HepG2 (cell line): Measurements from ENCODE around the gene ANP32B. TPM values are rescaled to one million over a fixed set of nuclear protein-coding genes. Genes with fewer than 3 reads are reported as not detected.

Source experiments
- CENPX ChIP-seq: sonication (generic); formaldehyde crosslinking; IDR thresholded peaks from 2 replicates; pipeline ENCODE4 v1.9.0; 2021; ENCODE audit warnings: mild to moderate bottlenecking, missing genetic modification reagents, moderate library complexity
- HNF4G ChIP-seq, 2 experiments: sonication (generic) in 1 of 2; formaldehyde crosslinking in 1 of 2; IDR thresholded peaks; 2 replicates each; pipeline versions ENCODE4 v1.4.0 to v1.6.1; 2011 to 2020; ENCODE audit warnings: borderline replicate concordance in 2 of 2, low read depth in 2 of 2, mild to moderate bottlenecking in 2 of 2, low read length in 1 of 2, missing genetic modification reagents in 1 of 2, moderate library complexity in 1 of 2
- MIER2 ChIP-seq: IDR thresholded peaks from 2 replicates; pipeline ENCODE4 v1.6.1; 2016; ENCODE audit warnings: missing biosample characterization, missing genetic modification reagents
- PITX1 ChIP-seq: sonication (generic); formaldehyde crosslinking; IDR thresholded peaks from 2 replicates; pipeline ENCODE4 v1.5.1; 2020; ENCODE audit warnings: mild to moderate bottlenecking, missing genetic modification reagents
- RARA ChIP-seq: IDR thresholded peaks from 2 replicates; pipeline ENCODE4 v1.6.1; 2016; ENCODE audit warnings: missing genetic modification reagents, missing compliant biosample characterization
- RNF2 ChIP-seq: fragments of 450-650 bp; conservative IDR thresholded peaks from 2 replicates; pipeline ENCODE4 v1.6.1; 2016; ENCODE audit warnings: low read depth
- SATB2 ChIP-seq: sonication (generic); formaldehyde crosslinking; IDR thresholded peaks from 2 replicates; pipeline ENCODE4 v1.5.0; 2020; ENCODE audit warnings: missing genetic modification reagents
- ZBTB20 ChIP-seq: sonication (generic); formaldehyde crosslinking; IDR thresholded peaks from 2 replicates; pipeline ENCODE4 v1.8.1; 2023; ENCODE audit warnings: missing genetic modification reagents, low read depth, mild to moderate bottlenecking, borderline replicate concordance
- ZIK1 ChIP-seq: sonication (generic); formaldehyde crosslinking; IDR thresholded peaks from 2 replicates; pipeline ENCODE4 v1.5.0; 2020; ENCODE audit warnings: mild to moderate bottlenecking, low read depth, missing genetic modification reagents, borderline replicate concordance
- ZNF17 ChIP-seq: sonication (generic); formaldehyde crosslinking; IDR thresholded peaks from 2 replicates; pipeline ENCODE4 v1.5.0; 2020; ENCODE audit warnings: mild to moderate bottlenecking, missing genetic modification reagents
- ZNF230 ChIP-seq: sonication (generic); formaldehyde crosslinking; IDR thresholded peaks from 2 replicates; pipeline ENCODE4 v1.4.0; 2020; ENCODE audit warnings: mild to moderate bottlenecking, missing genetic modification reagents
- ZNF251 ChIP-seq: sonication (generic); formaldehyde crosslinking; IDR thresholded peaks from 2 replicates; pipeline ENCODE4 v1.9.0; 2021; ENCODE audit warnings: mild to moderate bottlenecking, missing genetic modification reagents
- ZNF44 ChIP-seq: sonication (generic); formaldehyde crosslinking; IDR thresholded peaks from 2 replicates; pipeline ENCODE4 v1.5.1; 2020; ENCODE audit warnings: mild to moderate bottlenecking, missing genetic modification reagents
- ZNF589 ChIP-seq: sonication (generic); formaldehyde crosslinking; conservative IDR thresholded peaks from 2 replicates; pipeline ENCODE4 v1.8.0; 2022; ENCODE audit warnings: mild to moderate bottlenecking, moderate library complexity, missing genetic modification reagents
- polyA plus RNA-seq, 8 experiments: library from polyadenylated mRNA; depleted of rRNA in 3 of 8; stranded (reverse) in 7 of 8; unstranded in 1 of 8; fragments of >200 nt; fragmentation: Illumina TruSeq in 4 of 8; extraction: Trizol in 4 of 8; gene quantifications; 2 replicates each; pipeline versions ENCODE4 v1.2.1 to v1.2.3, GENCODE V29; 2011 to 2016; ENCODE audit warnings: low read depth in 4 of 8, missing spikeins in 1 of 8, mixed read lengths in 1 of 8; ENCODE audit not compliant: insufficient read depth in 1 of 8
- total RNA-seq, 5 experiments: library from RNA; depleted of rRNA; stranded (reverse); fragments of >200 nt; fragmentation: Illumina TruSeq; extraction: Trizol; gene quantifications; 2 replicates each; pipeline ENCODE4 v1.2.3, GENCODE V29; 2016; ENCODE audit warnings: low read depth in 1 of 5
- TF ChIP-seq, protein P1 (sequence below): sonication (generic); formaldehyde crosslinking; IDR thresholded peaks from 2 replicates; pipeline ENCODE4 v1.8.1; 2023; ENCODE audit warnings: missing genetic modification reagents, mild to moderate bottlenecking, borderline replicate concordance
- TF ChIP-seq, protein P2 (sequence below): sonication (generic); formaldehyde crosslinking; IDR thresholded peaks from 2 replicates; pipeline ENCODE4 v1.4.0; 2020; ENCODE audit warnings: mild to moderate bottlenecking, missing genetic modification reagents
- TF ChIP-seq, protein P3 (sequence below): sonication (generic); formaldehyde crosslinking; IDR thresholded peaks from 2 replicates; pipeline ENCODE4 v1.8.1; 2023; ENCODE audit warnings: mild to moderate bottlenecking, moderate library complexity, missing genetic modification reagents
- TF ChIP-seq, protein P4 (sequence below): sonication (generic); formaldehyde crosslinking; IDR thresholded peaks from 2 replicates; pipeline ENCODE4 v1.8.0; 2022; ENCODE audit warnings: mild to moderate bottlenecking, missing genetic modification reagents, borderline replicate concordance
- TF ChIP-seq, protein P5 (sequence below): sonication (generic); IDR thresholded peaks from 2 replicates; pipeline ENCODE4 v1.6.1; 2016; ENCODE audit warnings: low read depth, borderline replicate concordance
- TF ChIP-seq, protein P6 (sequence below): sonication (generic); formaldehyde crosslinking; IDR thresholded peaks from 2 replicates; pipeline ENCODE4 v1.5.1; 2020; ENCODE audit warnings: mild to moderate bottlenecking, missing genetic modification reagents, borderline replicate concordance
- TF ChIP-seq, protein P7 (sequence below): sonication (generic); formaldehyde crosslinking; conservative IDR thresholded peaks from 2 replicates; pipeline ENCODE4 v1.8.1; 2023; ENCODE audit warnings: missing genetic modification reagents

The ANP32B gene
- total and polyA plus RNA-seq, 2 of the 13 experiments (the other 11 are each of a cell fraction or from before 2014, with no cell fraction given) = 22.1 to 37.5 TPM

DNA sequence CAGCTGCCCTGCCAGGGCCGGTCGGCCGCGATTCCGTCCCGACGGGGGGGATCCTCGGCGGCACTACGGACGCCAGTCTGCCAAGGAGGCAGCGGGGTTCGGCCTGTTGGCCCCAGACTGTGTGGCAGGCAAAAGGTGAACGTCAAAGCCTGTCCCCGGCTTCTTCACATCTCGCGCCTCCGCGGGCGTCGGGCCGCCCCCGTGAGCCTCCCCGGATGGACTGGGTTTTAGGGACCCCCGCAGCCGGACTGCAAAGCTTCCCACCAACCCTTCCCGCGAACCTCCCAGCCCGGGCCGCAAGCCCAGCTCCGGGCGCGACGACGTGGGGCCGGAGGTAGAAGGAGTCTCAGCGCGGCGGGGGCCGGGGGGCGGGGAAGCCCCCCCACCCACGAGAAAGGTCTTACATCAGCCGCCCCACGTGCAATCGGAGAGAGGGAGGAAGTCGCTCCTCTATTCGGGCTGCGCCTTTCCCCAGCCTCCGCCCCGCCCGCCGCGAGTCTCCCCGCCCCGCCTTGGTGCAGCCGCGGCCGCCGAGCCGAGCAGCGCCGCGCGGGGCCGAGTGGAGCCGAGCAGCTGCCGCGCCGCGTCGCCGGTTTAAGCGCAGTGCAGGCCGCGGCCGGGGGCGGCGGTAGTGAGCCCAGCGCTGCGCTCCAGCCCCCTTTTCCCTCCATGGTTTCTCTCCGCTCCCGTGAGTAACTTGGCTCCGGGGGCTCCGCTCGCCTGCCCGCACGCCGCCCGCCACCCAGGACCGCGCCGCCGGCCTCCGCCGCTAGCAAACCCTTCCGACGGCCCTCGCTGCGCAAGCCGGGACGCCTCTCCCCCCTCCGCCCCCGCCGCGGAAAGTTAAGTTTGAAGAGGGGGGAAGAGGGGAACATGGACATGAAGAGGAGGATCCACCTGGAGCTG is at the start of gene ANP32B (continued):
- TF ChIP-seq ZNF17 = no peak
- no peak for TF ChIP-seq ZNF230 (CRISPR knock-in tag)
- TF ChIP-seq ZNF44 (CRISPR knock-in tag) = no peak
- no peak; the same call in 1 of the 2 replicates for TF ChIP-seq ZNF589 (CRISPR knock-in tag)
- TF ChIP-seq ZNF251 (CRISPR knock-in tag) = no peak
- no peak for TF ChIP-seq PITX1 (CRISPR knock-in tag)
- TF ChIP-seq, protein P1, sequence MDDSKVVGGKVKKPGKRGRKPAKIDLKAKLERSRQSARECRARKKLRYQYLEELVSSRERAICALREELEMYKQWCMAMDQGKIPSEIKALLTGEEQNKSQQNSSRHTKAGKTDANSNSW (CRISPR knock-in tag) = no peak; the same call in 1 of the 2 replicates
- TF ChIP-seq, protein P2, sequence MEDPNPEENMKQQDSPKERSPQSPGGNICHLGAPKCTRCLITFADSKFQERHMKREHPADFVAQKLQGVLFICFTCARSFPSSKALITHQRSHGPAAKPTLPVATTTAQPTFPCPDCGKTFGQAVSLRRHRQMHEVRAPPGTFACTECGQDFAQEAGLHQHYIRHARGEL (CRISPR knock-in tag) = no peak
- no peak for TF ChIP-seq ZIK1 (CRISPR knock-in tag)
- no peak for TF ChIP-seq MIER2 (CRISPR knock-in tag)
- no peak; the same call in 1 of the 2 replicates for TF ChIP-seq RARA (CRISPR knock-in tag)
- 0 out of 2 replicates have a peak, but pooled peaks have one; percentile 47 for TF ChIP-seq SATB2
- no peak for TF ChIP-seq HNF4G (IDR thresholded peaks at IDR 0.05; ENCODE audit: borderline replicate concordance, low read depth, low read length)
- no peak for TF ChIP-seq HNF4G (CRISPR knock-in tag; IDR thresholded peaks at IDR 0.05; ENCODE audit: borderline replicate concordance, low read depth)
- TF ChIP-seq, protein P3, sequence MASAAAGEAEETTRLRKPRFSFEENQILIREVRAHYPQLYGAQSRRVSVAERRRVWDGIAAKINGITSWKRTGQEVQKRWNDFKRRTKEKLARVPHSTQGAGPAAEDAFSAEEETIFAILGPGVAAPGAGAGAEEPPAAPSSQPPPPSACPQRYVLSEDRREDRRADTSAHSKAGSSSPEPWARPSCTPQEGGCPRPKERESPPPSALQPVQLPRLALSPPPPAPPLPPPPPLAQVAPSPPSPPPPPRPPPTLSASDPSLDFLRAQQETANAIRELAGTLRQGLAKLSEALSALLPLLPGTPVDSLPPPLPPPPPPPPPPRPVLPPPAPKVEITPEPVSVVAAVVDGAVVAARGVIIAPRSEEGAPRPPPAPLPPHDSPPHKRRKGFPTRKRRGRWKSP (CRISPR knock-in tag) = no peak; the same call in 1 of the 2 replicates
- no peak for TF ChIP-seq CENPX
- TF ChIP-seq, protein P4, sequence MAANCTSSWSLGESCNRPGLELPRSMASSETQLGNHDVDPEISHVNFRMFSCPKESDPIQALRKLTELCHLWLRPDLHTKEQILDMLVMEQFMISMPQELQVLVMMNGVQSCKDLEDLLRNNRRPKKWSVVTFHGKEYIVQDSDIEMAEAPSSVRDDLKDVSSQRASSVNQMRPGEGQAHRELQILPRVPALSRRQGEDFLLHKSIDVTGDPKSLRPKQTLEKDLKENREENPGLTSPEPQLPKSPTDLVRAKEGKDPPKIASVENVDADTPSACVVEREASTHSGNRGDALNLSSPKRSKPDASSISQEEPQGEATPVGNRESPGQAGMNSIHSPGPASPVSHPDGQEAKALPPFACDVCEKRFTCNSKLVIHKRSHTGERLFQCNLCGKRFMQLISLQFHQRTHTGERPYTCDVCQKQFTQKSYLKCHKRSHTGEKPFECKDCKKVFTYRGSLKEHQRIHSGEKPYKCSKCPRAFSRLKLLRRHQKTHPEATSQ = 0 out of 2 replicates have a peak, but pooled peaks have one; percentile 65
- TF ChIP-seq, protein P5, sequence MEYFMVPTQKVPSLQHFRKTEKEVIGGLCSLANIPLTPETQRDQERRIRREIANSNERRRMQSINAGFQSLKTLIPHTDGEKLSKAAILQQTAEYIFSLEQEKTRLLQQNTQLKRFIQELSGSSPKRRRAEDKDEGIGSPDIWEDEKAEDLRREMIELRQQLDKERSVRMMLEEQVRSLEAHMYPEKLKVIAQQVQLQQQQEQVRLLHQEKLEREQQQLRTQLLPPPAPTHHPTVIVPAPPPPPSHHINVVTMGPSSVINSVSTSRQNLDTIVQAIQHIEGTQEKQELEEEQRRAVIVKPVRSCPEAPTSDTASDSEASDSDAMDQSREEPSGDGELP = no peak
- TF ChIP-seq, protein P6, sequence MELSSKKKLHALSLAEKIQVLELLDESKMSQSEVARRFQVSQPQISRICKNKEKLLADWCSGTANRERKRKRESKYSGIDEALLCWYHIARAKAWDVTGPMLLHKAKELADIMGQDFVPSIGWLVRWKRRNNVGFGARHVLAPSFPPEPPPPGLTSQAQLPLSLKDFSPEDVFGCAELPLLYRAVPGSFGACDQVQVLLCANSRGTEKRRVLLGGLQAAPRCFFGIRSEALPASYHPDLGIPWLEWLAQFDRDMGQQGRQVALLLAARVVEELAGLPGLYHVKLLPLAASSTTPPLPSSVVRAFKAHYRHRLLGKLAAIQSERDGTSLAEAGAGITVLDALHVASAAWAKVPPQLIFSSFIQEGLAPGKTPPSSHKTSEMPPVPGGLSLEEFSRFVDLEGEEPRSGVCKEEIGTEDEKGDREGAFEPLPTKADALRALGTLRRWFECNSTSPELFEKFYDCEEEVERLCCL (CRISPR knock-in tag) = no peak
- no peak for TF ChIP-seq ZBTB20
- 0 out of 2 replicates have a peak, but pooled peaks have one; percentile 34 for TF ChIP-seq RNF2
- TF ChIP-seq, protein P7, sequence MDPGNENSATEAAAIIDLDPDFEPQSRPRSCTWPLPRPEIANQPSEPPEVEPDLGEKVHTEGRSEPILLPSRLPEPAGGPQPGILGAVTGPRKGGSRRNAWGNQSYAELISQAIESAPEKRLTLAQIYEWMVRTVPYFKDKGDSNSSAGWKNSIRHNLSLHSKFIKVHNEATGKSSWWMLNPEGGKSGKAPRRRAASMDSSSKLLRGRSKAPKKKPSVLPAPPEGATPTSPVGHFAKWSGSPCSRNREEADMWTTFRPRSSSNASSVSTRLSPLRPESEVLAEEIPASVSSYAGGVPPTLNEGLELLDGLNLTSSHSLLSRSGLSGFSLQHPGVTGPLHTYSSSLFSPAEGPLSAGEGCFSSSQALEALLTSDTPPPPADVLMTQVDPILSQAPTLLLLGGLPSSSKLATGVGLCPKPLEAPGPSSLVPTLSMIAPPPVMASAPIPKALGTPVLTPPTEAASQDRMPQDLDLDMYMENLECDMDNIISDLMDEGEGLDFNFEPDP (CRISPR knock-in tag) = 0 out of 2 replicates have a peak, but pooled peaks have one; percentile 74
